GM18951 (cell line): ENCODE measurements around the gene SLC16A10.

Experiments
- POLR2A ChIP-seq: IDR thresholded peaks from 4 replicates; pipeline ENCODE4 v1.6.1; 2011; ENCODE audit warnings: mild to moderate bottlenecking; ENCODE audit not compliant: insufficient read length, insufficient read depth; ENCODE audit errors: extremely low read depth
- in situ Hi-C: fragments of 300-500 bp; cut with MboI; formaldehyde crosslinking; loops from one replicate; pipeline ENCODE4 v1.12.0; 2022; ENCODE audit warnings: low sequenced_read_pairs, mixed read lengths, inconsistent platforms; ENCODE audit not compliant: unreplicated experiment

SLC16A10 gene

GRCh38 chr6:111219785-111220184 lies 132.5 kb downstream of the SLC16A10 start:
- TF ChIP-seq POLR2A: no peak
- in situ Hi-C loops: no loop called here

- in situ Hi-C loops: no loop called here
- TF ChIP-seq POLR2A: no peak
Measured at GRCh38 chr6:111220383-111221031, 133.2 kb downstream of the SLC16A10 start.

GRCh38 chr6:111221804-111222203 lies 134.5 kb downstream of the SLC16A10 start:
- in situ Hi-C loops: no loop called here

GRCh38 chr6:111222341-111222740 lies 135.0 kb downstream of the SLC16A10 start:
- in situ Hi-C loops: no loop called here
- no peak for TF ChIP-seq POLR2A

More at GRCh38 chr6:111221804-111222203, 134.5 kb downstream of the SLC16A10 start:
- no peak for TF ChIP-seq POLR2A

- in situ Hi-C loops: no loop called here
- no peak for TF ChIP-seq POLR2A
Measured at GRCh38 chr6:111228094-111228493, 140.8 kb downstream of the SLC16A10 start.

- no peak for TF ChIP-seq POLR2A
- in situ Hi-C loops: no loop called here
Measured at GRCh38 chr6:111230351-111231089, 143.2 kb downstream of the SLC16A10 start.

- TF ChIP-seq POLR2A: no peak
- in situ Hi-C loops: no loop called here
Measured at GRCh38 chr6:111231090-111231459, 143.8 kb downstream of the SLC16A10 start.

GRCh38 chr6:111237852-111238251 lies 150.5 kb downstream of the SLC16A10 start:
- TF ChIP-seq POLR2A: no peak
- in situ Hi-C loops: no loop called here

GRCh38 chr6:111238464-111239119 lies 151.3 kb downstream of the SLC16A10 start:
- TF ChIP-seq POLR2A: no peak
- in situ Hi-C loops: no loop called here

- no peak for TF ChIP-seq POLR2A
Measured at GRCh38 chr6:111239461-111239860, 152.2 kb downstream of the SLC16A10 start.

GRCh38 chr6:111242452-111242851 lies 155.1 kb downstream of the SLC16A10 start:
- TF ChIP-seq POLR2A: no peak
- in situ Hi-C loops: no loop called here

More at GRCh38 chr6:111239461-111239860, 152.2 kb downstream of the SLC16A10 start:
- in situ Hi-C loops: no loop called here

GRCh38 chr6:111243095-111243494 lies 155.8 kb downstream of the SLC16A10 start:
- no peak for TF ChIP-seq POLR2A
- in situ Hi-C loops: no loop called here

GRCh38 chr6:111248789-111249188 lies 161.5 kb downstream of the SLC16A10 start:
- in situ Hi-C loops: no loop called here
- TF ChIP-seq POLR2A: no peak
